ENCODE results near the gene FYN. TPM values are rescaled to one million over a fixed set of nuclear protein-coding genes. Genes with fewer than 3 reads are reported as not detected.

FYN gene
- total RNA-seq, 1 donor: 106 TPM

DNA sequence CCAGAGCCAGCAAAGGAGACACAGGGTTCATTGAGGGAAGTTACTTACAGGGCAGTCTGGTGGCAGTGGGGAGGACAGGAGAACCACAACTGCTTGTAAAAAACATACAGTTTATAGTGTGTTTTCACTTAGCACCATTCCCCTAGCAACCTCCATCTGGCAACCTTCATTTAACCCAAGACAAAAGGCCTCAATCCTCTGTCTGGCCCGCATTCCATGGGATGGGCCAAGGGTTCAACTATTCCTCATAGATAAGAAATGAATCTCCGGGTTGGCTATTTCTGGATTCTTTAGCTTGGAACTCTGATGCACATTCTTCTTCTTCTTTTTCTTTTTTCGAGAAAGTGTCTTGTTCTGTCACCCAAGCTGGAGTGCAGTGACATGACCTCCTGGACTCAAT, 26.3 kb upstream of the FYN start:
- H3K9me3 ChIP-seq (ENCODE audit: low read depth, low read length): no peaks in the 10 kb centered on the region
- H4K20me1 ChIP-seq (ENCODE audit: insufficient read depth, low read length): no peaks in the 10 kb centered on the region
- no peak overlapping the region for H3K4me2 ChIP-seq (ENCODE audit: insufficient read depth, low read length)
- no peak for DNase-seq (ENCODE audit: insufficient read length, low spot score, missing footprints)
- no peak overlapping the region for H2AFZ ChIP-seq (ENCODE audit: low read length)
- H3K79me2 ChIP-seq (ENCODE audit: insufficient read depth, low read length): no peaks in the 10 kb centered on the region
- no peaks in the 10 kb centered on the region for H3K27me3 ChIP-seq (ENCODE audit: insufficient read depth, low read length)
- TF ChIP-seq, protein P1, sequence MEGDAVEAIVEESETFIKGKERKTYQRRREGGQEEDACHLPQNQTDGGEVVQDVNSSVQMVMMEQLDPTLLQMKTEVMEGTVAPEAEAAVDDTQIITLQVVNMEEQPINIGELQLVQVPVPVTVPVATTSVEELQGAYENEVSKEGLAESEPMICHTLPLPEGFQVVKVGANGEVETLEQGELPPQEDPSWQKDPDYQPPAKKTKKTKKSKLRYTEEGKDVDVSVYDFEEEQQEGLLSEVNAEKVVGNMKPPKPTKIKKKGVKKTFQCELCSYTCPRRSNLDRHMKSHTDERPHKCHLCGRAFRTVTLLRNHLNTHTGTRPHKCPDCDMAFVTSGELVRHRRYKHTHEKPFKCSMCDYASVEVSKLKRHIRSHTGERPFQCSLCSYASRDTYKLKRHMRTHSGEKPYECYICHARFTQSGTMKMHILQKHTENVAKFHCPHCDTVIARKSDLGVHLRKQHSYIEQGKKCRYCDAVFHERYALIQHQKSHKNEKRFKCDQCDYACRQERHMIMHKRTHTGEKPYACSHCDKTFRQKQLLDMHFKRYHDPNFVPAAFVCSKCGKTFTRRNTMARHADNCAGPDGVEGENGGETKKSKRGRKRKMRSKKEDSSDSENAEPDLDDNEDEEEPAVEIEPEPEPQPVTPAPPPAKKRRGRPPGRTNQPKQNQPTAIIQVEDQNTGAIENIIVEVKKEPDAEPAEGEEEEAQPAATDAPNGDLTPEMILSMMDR (IDR thresholded peaks at IDR 0.05; ENCODE audit: extremely low read depth, low read depth, low read length): no peak
- H3K36me3 ChIP-seq (ENCODE audit: insufficient read depth, low read length): no peaks in the 10 kb centered on the region
- no peak overlapping the region for H3K27ac ChIP-seq (ENCODE audit: low read depth, low read length)
- peaks cover 7% of the 10 kb centered on the region for H3K4me1 ChIP-seq (ENCODE audit: insufficient read depth, low read length)
- H3K4me3 ChIP-seq (ENCODE audit: insufficient read depth, low read length): no peak overlapping the region

DNA sequence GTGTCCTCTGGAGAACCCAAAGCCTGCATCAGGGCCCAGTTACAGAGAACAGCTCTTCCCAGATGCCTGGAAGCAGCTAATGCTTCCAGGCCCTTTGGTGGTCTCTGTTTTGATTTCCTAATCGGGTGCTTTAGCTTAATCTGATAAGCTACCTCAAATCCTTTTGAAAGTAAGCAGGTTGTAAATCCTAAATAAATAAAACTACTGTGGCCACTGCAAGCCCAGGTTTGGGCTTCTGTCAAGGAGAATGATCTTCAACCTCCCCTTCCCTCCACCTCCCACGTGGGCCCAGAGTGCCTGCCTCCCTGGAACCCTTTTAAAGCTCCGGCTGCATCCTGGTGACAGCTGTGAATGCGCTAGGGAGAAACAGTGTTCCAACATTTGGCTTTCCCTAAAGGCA, 25.2 kb upstream of the FYN start:
- no peak overlapping the region for H3K4me2 ChIP-seq (ENCODE audit: insufficient read depth, low read length)
- no peaks in the 10 kb centered on the region for H3K9me3 ChIP-seq (ENCODE audit: low read depth, low read length)
- TF ChIP-seq, protein P1 (IDR thresholded peaks at IDR 0.05; ENCODE audit: extremely low read depth, low read depth, low read length): no peak
- H3K27me3 ChIP-seq (ENCODE audit: insufficient read depth, low read length): no peaks in the 10 kb centered on the region
- no peaks in the 10 kb centered on the region for H3K79me2 ChIP-seq (ENCODE audit: insufficient read depth, low read length)
- DNase-seq (ENCODE audit: insufficient read length, low spot score, missing footprints): no peak
- peaks cover 12% of the 10 kb centered on the region for H3K4me1 ChIP-seq (ENCODE audit: insufficient read depth, low read length)
- no peak overlapping the region for H2AFZ ChIP-seq (ENCODE audit: low read length)
- H3K4me3 ChIP-seq (ENCODE audit: insufficient read depth, low read length): no peak overlapping the region
- H3K36me3 ChIP-seq (ENCODE audit: insufficient read depth, low read length): no peaks in the 10 kb centered on the region
- no peak overlapping the region for H3K27ac ChIP-seq (ENCODE audit: low read depth, low read length)
- H4K20me1 ChIP-seq (ENCODE audit: insufficient read depth, low read length): no peaks in the 10 kb centered on the region

GRCh38 chr6:111894951-111895350, 21.7 kb upstream of the FYN start:
- H3K4me2 ChIP-seq (ENCODE audit: insufficient read depth, low read length): peak overlapping the region; percentile 2
- H2AFZ ChIP-seq (ENCODE audit: low read length): no peak overlapping the region
- no peak overlapping the region for H3K4me3 ChIP-seq (ENCODE audit: insufficient read depth, low read length)
- no peaks in the 10 kb centered on the region for H3K79me2 ChIP-seq (ENCODE audit: insufficient read depth, low read length)
- H3K4me1 ChIP-seq (ENCODE audit: insufficient read depth, low read length): peaks cover 12% of the 10 kb centered on the region
- TF ChIP-seq, protein P1 (IDR thresholded peaks at IDR 0.05; ENCODE audit: extremely low read depth, low read depth, low read length): no peak
- no peaks in the 10 kb centered on the region for H3K27me3 ChIP-seq (ENCODE audit: insufficient read depth, low read length)
- peak; percentile 30 for DNase-seq (ENCODE audit: insufficient read length, low spot score, missing footprints)
- no peaks in the 10 kb centered on the region for H4K20me1 ChIP-seq (ENCODE audit: insufficient read depth, low read length)
- no peaks in the 10 kb centered on the region for H3K36me3 ChIP-seq (ENCODE audit: insufficient read depth, low read length)
- peak overlapping the region; percentile 14 for H3K27ac ChIP-seq (ENCODE audit: low read depth, low read length)
- H3K9me3 ChIP-seq (ENCODE audit: low read depth, low read length): no peaks in the 10 kb centered on the region

- Histone ChIP-seq H3K36me3 (ENCODE audit: insufficient read depth, low read length) (no peaks in the 10 kb centered on the region), H3K9me3 (ENCODE audit: low read depth, low read length) (no peaks in the 10 kb centered on the region), H4K20me1 (ENCODE audit: insufficient read depth, low read length) (no peaks in the 10 kb centered on the region), H3K4me3 (ENCODE audit: insufficient read depth, low read length) (no peak overlapping the region), H2AFZ (ENCODE audit: low read length) (peak overlapping the region; percentile 59), H3K4me2 (ENCODE audit: insufficient read depth, low read length) (no peak overlapping the region), H3K27ac (ENCODE audit: low read depth, low read length) (peak overlapping the region; percentile 14), H3K4me1 (ENCODE audit: insufficient read depth, low read length) (peaks cover 15% of the 10 kb centered on the region), H3K27me3 (ENCODE audit: insufficient read depth, low read length) (no peaks in the 10 kb centered on the region), H3K79me2 (ENCODE audit: insufficient read depth, low read length) (no peaks in the 10 kb centered on the region)
- TF ChIP-seq, protein P1 (IDR thresholded peaks at IDR 0.05; ENCODE audit: extremely low read depth, low read depth, low read length): no peak
- DNase-seq (ENCODE audit: insufficient read length, low spot score, missing footprints): no peak
Measured at GRCh38 chr6:111894272-111894671, 21.0 kb upstream of the FYN start.
